Neural cell (in vitro differentiated cells): ENCODE measurements around the gene CARD6. TPM values are rescaled to one million over a fixed set of nuclear protein-coding genes. Genes with fewer than 3 reads are reported as not detected.

Experiments
- H2AFZ ChIP-seq: fragments of 200-600, 300-800 bp; sonication (generic), shearing (Covaris generic); 2 replicates; pipeline ENCODE4 v1.6.0; 2014; ENCODE audit warnings: low read depth, mild to moderate bottlenecking, antibody characterized with exemption, low read length, moderate library complexity
- H3F3A ChIP-seq: fragments of 200-600 bp; shearing (Covaris generic); 2 replicates; pipeline ENCODE4 v1.6.1; 2016; ENCODE audit warnings: mild to moderate bottlenecking, moderate library complexity, mixed read lengths, antibody characterized with exemption, low read length; ENCODE audit not compliant: insufficient read depth, poor library complexity, severe bottlenecking
- H3K27ac ChIP-seq: fragments of 200-600, 300-800 bp; sonication (generic), shearing (Covaris generic); 2 replicates; pipeline ENCODE4 v1.5.1; 2014; ENCODE audit warnings: mild to moderate bottlenecking, low read length, moderate library complexity
- H3K27me3 ChIP-seq: fragments of 300-800, 200-600 bp; sonication (generic), shearing (Covaris generic); 2 replicates; pipeline ENCODE4 v1.6.0; 2014; ENCODE audit warnings: mild to moderate bottlenecking, low read depth, low read length, moderate library complexity; ENCODE audit not compliant: insufficient read depth
- H3K36me3 ChIP-seq: fragments of 300-800, 200-600 bp; sonication (generic), shearing (Covaris generic); 2 replicates; pipeline ENCODE4 v1.5.1; 2014; ENCODE audit warnings: mild to moderate bottlenecking, antibody characterized with exemption, low read length, moderate library complexity; ENCODE audit not compliant: insufficient read depth
- H3K4me2 ChIP-seq: fragments of 300-800, 200-600 bp; sonication (generic), shearing (Covaris generic); 2 replicates; pipeline ENCODE4 v1.6.0; 2014; ENCODE audit warnings: mild to moderate bottlenecking, low read length
- H3K4me3 ChIP-seq: fragments of 300-800, 200-600 bp; sonication (generic), shearing (Covaris generic); 2 replicates; pipeline ENCODE4 v1.5.1; 2014; ENCODE audit warnings: mild to moderate bottlenecking, low read length, moderate library complexity
- H3K79me2 ChIP-seq: fragments of 200-600 bp; shearing (Covaris generic); replicated peaks from 2 replicates; pipeline ENCODE4 v1.6.0; 2014; ENCODE audit warnings: mild to moderate bottlenecking, low read length, moderate library complexity; ENCODE audit not compliant: insufficient read depth
- H3K9ac ChIP-seq: fragments of 300-800, 200-600 bp; sonication (generic), shearing (Covaris generic); 2 replicates; pipeline ENCODE4 v1.6.1; 2016; ENCODE audit warnings: mild to moderate bottlenecking, low read length, mixed read lengths
- H3K9me2 ChIP-seq: fragments of 200-600 bp; shearing (Covaris generic); 2 replicates; pipeline ENCODE4 v1.6.1; 2016; ENCODE audit warnings: mild to moderate bottlenecking, low read length, mixed read lengths; ENCODE audit not compliant: insufficient read depth
- H3K9me3 ChIP-seq: fragments of 200-600, 300-800 bp; sonication (generic), shearing (Covaris generic); 2 replicates; pipeline ENCODE4 v1.6.1; 2016; ENCODE audit warnings: mild to moderate bottlenecking, mixed run types, low read length, moderate library complexity, mixed read lengths
- H4K20me1 ChIP-seq: fragments of 200-600 bp; shearing (Covaris generic); 2 replicates; pipeline ENCODE4 v1.6.1; 2016; ENCODE audit warnings: mild to moderate bottlenecking, mixed run types; ENCODE audit not compliant: insufficient read depth
- CTCF ChIP-seq: fragments of 450-650 bp; IDR thresholded peaks from 2 replicates; pipeline ENCODE4 v1.5.1; 2014; ENCODE audit warnings: antibody characterized with exemption, mild to moderate bottlenecking, moderate library complexity; ENCODE audit not compliant: poor library complexity, severe bottlenecking
- EP300 ChIP-seq: fragments of 450-650 bp; conservative IDR thresholded peaks from 2 replicates; pipeline ENCODE4 v1.6.1; 2014; ENCODE audit warnings: antibody characterized with exemption, mild to moderate bottlenecking, moderate library complexity; ENCODE audit not compliant: poor library complexity, severe bottlenecking
- EZH2 ChIP-seq: fragments of 200-600, 300-800 bp; shearing (Covaris generic), sonication (generic); IDR thresholded peaks from 2 replicates; pipeline ENCODE4 v1.6.1; 2014; ENCODE audit warnings: antibody characterized with exemption, low read length, borderline replicate concordance, mild to moderate bottlenecking; ENCODE audit not compliant: insufficient read depth, poor library complexity, severe bottlenecking
- MXI1 ChIP-seq: fragments of 450-650 bp; conservative IDR thresholded peaks from 2 replicates; pipeline ENCODE4 v1.6.1; 2014; ENCODE audit warnings: antibody characterized with exemption, mild to moderate bottlenecking; ENCODE audit not compliant: poor library complexity, severe bottlenecking
- POLR2AphosphoS5 ChIP-seq: IDR thresholded peaks from 2 replicates; pipeline ENCODE4 v1.6.1; 2012
- RAD21 ChIP-seq: fragments of 450-650 bp; conservative IDR thresholded peaks from 2 replicates; pipeline ENCODE4 v1.6.1; 2014; ENCODE audit warnings: antibody characterized with exemption, mild to moderate bottlenecking, moderate library complexity
- REST ChIP-seq: IDR thresholded peaks from 2 replicates; pipeline ENCODE4 v1.6.1; 2012; ENCODE audit warnings: borderline replicate concordance
- SMC3 ChIP-seq: fragments of 450-650 bp; conservative IDR thresholded peaks from 2 replicates; pipeline ENCODE4 v1.6.1; 2014; ENCODE audit warnings: antibody characterized with exemption, mild to moderate bottlenecking, moderate library complexity; ENCODE audit not compliant: poor library complexity
- TAF1 ChIP-seq: IDR thresholded peaks from 2 replicates; pipeline ENCODE4 v1.6.1; 2012; ENCODE audit warnings: low read depth
- polyA plus RNA-seq: library from polyadenylated mRNA; depleted of rRNA; stranded (reverse); fragments of >200 nt; gene quantifications from 2 replicates; pipeline ENCODE4 v1.2.3, GENCODE V29; 2014

The CARD6 gene
- polyA plus RNA-seq, 1 donor from 2014 or later, result 0.06 TPM

- Histone ChIP-seq H2AFZ (no peak overlapping the region), H3K4me2 (no peak overlapping the region), H3K9ac (no peak overlapping the region), H3K27me3 (no peaks in the 10 kb centered on the region), H4K20me1 (no peaks in the 10 kb centered on the region), H3K79me2 (no peaks in the 10 kb centered on the region), H3K9me2 (no peaks in the 10 kb centered on the region), H3F3A (no peaks in the 10 kb centered on the region), H3K4me3 (no peak overlapping the region), H3K27ac (no peak overlapping the region), H3K9me3 (no peaks in the 10 kb centered on the region), H3K36me3 (no peaks in the 10 kb centered on the region)
- no peak for TF ChIP-seq MXI1
- no peak for TF ChIP-seq SMC3
- no peak for TF ChIP-seq REST
- no peak for TF ChIP-seq EP300
- no peak for TF ChIP-seq TAF1
- TF ChIP-seq RAD21, result no peak
- TF ChIP-seq CTCF, result no peak
- TF ChIP-seq EZH2, result no peak
- no peak for TF ChIP-seq POLR2AphosphoS5
Measured at GRCh38 chr5:40873286-40873880, 32.2 kb downstream of the CARD6 start.

GRCh38 chr5:40875958-40876357 lies 34.8 kb downstream of the CARD6 start:
- Histone ChIP-seq H3K9me2 (no peaks in the 10 kb centered on the region), H3K4me3 (no peak overlapping the region)
- TF ChIP-seq REST (no peak), POLR2AphosphoS5 (no peak), RAD21 (no peak), EP300 (no peak), CTCF (no peak), EZH2 (no peak)

More at GRCh38 chr5:40875958-40876357, 34.8 kb downstream of the CARD6 start:
- no peaks in the 10 kb centered on the region for H3K27me3 ChIP-seq
- no peaks in the 10 kb centered on the region for H3K79me2 ChIP-seq
- no peak overlapping the region for H3K9ac ChIP-seq
- H3F3A ChIP-seq, result no peaks in the 10 kb centered on the region
- no peak overlapping the region for H3K27ac ChIP-seq
- no peak overlapping the region for H2AFZ ChIP-seq
- H3K9me3 ChIP-seq, result no peaks in the 10 kb centered on the region
- H4K20me1 ChIP-seq, result no peaks in the 10 kb centered on the region
- H3K4me2 ChIP-seq, result no peak overlapping the region
- H3K36me3 ChIP-seq, result no peaks in the 10 kb centered on the region
